NCI-H69 (cell line): ENCODE measurements around the gene PLCB1.

Source experiments
- DNase-seq: peaks from one replicate; lab custom pipeline; 2025; lab: John Stamatoyannopoulos, UW

Gene PLCB1

DNA sequence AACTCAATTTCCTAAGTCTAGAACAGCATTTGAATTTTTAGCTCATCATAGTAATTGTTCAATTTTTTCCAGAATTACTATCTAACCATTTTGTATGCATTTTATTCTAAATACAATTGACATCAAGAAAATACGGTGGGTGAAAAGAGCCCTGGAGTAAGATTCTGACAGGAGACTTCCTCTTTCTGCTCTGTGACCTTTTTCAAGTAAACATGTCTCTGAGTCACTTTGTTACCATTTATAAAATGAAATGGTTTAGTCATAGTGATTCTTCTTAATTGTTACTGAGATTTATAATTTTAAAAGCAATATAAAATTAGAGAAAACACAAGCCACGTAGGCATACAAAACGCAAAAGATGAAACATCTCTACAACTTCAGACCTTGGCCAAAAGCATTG lies 80.2 kb downstream of the PLCB1 start:
- no peak for DNase-seq

DNA sequence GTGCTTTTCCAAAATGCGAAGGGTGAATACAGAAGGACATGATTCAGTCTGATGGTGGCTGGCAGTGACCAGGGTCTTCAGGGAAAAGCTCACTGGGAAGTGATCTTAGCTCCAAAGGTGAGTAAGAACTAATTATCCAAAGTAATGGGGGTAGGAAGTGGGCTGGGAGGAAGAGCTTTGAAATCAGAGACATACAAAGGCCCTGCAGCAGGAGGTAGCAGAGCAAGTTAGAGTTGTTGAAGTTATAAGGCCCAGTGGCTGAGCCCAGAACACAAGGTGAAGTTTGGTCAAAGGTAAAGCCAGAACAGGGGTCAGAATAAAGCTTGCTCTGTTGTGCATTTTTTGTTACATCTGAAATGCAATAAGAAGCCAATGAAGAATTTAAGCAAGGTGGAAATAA lies 81.2 kb downstream of the PLCB1 start:
- DNase-seq: no peak

DNA sequence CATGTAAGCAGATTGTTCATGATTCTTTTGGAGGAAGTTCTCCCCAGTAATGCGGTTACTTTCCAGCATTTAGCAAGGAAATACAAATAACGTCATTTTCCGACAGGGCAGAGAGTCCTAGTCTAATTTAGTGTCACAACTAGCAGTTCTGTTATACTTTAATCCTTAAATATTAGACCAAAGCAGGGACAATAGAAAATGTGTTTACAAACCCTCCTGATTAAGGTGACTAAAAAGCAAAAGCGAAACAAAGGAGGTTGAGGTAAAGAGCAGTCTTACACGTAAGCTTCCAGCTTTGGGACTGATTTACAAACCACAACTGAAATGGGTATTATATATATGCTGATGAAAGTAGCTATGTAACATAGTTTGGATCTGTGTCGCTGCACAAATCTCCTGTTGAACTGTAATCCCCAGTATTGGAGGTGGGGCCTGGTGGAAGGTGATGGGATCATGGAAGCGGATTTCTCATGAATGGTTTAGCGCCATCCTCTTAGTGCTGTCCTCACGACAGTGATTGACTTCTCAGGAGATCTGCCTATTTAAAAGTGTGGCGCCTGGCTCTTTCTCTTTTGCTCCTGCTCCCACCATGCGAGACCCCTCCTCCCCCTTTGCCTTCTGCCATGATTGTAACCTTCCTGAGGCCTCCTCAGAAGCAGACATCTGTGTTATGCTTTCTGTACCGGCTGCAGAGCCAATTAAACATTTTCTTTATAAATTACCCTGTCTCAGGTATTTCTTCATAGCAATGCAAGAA lies 81.9 kb downstream of the PLCB1 start:
- no peak for DNase-seq

DNA sequence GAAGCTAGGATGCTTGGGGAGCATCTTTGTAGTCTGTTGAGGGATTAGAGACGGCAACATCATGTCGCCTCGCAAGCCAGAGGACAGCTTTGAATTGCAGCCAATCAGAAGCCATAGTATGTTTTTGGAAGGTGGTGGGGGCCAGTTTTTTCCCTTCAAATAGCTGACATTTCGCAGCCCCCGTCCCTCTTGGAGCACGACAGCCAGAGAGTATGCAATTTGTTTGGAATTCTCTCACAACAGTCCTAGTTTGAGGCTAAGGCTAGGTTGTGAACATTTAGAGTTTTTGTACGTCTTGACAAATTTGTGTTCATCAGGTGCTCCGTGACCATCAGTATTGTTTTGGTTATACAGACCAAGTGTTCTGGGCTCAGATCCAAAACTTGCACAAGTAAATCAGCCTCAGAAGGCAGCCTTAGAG lies 83.3 kb downstream of the PLCB1 start:
- peak; percentile 23 for DNase-seq

DNA sequence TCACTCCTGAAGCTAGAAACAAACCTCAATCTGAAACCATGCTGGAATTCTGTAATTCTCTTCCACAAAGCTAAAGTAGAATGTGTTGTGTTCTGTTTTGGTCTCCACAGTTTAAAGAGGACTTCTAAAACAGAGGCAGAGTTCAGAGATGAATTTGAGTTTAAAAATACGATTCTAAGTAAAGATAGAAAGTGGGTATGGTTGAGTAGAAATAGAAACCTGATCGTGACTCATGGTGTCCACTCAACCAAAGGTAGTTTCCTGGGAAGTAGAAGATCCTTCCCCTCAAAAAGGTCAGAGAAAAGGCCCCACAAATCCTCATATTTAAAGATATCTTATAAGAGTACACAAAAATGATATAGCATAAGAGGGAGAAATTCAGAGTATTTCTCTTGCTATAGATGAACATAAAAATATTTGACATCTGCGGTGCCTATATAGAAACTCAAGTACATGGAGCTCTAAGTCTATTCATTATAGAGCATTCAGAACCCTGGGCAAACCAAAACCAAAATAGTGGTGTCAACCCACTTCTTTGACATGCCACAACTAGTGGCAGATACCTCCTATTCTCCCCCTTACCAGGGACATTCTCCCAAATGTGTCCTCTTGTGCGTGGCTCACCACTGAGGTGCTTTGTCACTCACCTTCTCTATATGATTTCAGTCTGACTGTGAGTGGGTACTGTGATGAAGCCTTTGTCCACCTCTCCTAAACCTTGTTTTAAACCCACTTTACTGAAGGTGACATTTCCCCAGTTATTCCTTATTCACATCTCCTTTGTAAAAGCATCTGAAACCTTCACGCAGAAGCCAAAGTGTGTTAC lies 84.5 kb downstream of the PLCB1 start:
- DNase-seq: no peak

DNA sequence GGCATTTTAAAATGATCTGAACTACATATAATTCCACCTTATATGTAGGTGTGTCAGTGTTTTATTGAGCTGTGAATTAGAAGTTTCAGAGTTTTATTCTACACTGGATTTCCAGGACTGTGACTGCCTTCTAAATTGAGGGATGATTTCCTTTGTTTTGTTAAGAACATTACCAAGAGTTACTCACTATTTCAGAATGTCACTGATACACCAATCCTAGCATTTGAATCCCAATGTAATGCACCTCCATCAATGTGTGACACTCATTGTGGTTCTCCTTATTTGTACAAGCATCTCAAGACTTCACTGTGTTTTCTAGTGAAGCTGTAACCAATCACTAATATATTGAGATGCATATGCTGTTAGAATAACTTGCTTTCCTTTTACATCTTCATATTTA lies 86.8 kb downstream of the PLCB1 start:
- DNase-seq: no peak

DNA sequence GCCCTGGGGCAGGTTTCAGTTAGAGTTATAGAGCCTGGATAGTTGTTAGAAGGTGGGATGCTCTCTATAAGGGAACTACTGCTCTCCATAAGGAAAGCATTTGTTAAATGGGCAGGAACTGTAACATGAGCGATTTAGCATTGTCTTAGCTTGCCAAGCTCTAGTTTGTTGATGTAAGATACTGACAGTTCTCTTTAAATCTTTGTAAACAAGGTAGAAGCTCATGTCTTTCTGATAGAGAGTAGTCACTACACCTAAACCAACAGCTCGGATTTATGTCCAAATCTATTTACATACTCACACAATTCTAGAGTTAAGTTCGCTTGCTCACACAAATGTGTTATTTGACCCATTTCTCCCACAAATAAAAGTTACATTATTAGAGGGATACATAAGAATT lies 87.3 kb downstream of the PLCB1 start:
- no peak for DNase-seq

DNA sequence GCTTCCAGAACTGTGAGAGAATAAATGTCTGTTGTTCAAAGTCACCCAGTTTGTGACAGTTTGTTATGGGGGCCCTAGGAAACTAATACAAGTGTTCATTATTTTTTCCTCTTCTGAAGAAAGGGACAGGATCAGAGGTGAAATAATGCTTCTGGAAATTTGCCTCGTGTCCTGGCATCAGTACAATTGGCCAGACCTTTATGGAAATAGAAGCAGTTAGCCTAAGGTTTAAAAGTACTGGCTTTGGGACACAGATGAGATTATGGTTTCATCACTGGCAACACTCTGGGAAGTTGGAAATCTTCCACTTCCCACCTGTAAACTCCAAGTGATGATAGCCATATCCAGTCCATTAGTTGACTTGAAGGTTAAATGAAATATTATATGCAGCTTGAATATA lies 88.7 kb downstream of the PLCB1 start:
- no peak for DNase-seq

DNA sequence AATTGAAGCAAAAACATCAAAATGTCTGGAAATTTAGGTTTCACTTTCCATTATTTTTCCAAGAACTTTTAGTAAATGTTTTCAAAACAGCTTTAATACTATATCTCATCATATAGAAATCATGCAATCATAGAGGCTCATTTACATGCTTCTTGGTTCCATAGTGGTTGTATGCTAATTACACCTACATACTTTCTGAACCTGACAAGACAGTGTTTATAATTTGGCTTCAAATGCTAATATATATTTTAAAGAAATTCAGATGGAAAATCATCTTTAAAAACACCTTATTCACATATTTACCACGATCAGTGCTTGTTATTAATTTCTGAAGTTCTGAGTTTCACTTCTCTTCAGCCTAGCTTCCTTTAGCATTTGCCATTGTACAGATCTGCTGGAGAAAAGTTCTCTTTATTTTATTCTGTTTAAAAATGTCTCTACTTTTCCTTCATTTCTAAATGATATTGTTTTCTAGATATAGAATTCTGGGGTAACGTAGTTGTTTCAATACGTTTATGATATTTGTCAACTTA lies 89.9 kb downstream of the PLCB1 start:
- DNase-seq: no peak

DNA sequence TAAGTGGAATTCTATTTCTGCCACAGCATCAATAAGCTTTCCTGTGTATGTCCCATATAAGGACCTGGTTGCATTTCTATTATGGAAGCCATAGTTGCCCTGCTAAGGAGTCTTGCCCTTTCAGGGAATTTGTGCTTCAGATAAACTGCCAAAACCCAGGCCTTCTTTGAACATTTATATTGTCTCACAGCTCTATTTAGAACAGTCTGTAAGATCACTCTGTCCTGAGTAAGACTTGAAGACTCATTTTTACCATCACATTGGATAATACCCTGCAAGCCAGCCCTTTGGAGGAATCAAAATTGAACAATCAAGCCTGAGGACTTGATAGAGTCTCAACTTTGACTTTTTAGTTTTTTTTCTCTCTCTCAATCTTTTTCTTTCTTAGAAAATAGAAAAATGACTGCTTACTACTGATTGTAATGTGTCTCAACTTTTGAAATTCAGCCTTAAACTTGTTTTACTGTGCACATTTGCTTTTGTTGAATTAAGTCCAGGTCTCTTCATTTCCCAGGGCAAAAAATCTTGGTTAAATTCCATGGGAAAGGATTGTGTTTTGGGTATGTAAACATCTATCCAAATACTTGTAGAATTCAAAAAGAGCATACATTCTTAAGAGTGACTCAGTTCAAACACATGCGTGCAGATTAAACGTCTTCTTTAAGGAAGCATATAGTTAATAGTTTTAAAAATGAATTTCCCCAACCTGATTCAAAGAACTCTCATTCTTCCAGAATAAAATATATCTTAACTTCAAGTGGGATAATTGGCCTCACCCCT lies 91.2 kb downstream of the PLCB1 start:
- DNase-seq: peak; percentile 16

DNA sequence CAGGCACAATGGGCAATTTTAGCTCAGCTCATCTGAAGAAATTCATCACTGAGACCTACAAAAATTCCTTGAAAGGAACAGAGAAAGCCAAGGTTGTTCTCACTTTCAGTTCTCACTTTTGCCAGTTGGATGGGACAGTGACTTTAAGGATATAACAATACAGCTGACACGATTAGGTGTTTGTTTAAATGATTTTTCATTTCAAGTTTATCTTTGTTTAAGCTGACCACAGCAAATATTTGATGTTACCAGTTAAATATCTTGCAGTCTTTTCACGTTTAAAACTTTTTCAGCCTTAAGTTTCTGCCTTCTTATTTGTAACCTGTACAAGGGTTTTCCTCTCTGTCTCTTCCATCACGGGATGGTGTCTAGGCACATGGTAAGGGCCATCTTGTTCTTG lies 93.6 kb downstream of the PLCB1 start:
- no peak for DNase-seq

DNA sequence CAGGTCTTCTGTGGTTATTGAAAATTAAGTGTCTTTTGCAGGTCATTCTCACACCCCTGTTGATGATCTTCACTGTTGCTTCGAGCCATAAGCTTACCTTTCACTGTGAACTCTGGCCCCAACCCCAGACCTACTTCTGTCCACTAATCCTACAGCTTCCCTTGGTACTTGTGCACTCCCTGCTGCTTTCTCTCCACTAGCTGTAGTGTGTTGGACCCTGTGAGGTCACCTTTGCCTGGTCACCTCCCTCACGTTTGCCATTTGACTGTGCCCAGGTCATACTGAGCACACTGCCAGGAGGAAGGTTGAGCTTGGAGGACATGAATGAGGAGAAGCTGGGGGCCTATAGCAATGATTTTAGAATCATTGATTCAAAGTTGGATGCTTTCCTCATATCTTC lies 94.0 kb downstream of the PLCB1 start:
- no peak for DNase-seq

DNA sequence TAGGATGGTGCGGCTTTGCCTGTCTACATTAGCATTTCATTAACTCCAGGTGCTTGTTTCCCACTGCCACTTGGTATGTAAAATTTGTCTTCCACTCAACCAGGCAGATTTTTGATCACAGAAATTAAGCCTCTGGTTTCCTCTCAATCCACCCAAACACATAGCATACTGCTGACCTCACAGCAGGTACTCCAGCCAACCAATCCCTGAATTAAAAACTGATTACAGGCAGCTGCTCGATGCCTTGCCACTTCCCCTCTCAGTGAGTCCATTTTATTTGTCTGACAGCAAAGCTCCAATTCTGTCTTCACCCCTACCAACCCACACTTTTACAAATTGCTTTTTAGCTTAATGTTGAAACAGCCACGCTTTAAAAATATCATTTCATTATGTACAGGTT lies 95.2 kb downstream of the PLCB1 start:
- peak; percentile 36 for DNase-seq

DNA sequence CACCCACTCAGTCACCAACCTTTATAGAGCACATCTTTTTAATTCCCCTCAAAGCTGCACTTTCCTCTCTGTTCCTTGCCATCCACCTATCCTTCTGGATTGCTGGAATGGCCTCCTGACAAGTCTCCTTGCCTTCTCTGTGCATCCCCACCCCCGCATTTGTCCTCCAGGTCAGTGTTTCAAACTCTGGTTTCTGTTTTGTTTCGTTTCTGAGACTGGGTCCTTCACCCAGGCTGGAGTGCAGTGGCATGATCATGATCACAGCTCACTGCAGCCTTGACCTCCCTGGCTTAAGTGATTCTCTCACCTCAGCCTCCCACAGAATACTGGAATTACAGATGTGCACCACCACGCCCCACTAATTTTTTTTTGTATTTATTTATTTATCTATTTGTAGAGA lies 96.2 kb downstream of the PLCB1 start:
- DNase-seq: no peak

DNA sequence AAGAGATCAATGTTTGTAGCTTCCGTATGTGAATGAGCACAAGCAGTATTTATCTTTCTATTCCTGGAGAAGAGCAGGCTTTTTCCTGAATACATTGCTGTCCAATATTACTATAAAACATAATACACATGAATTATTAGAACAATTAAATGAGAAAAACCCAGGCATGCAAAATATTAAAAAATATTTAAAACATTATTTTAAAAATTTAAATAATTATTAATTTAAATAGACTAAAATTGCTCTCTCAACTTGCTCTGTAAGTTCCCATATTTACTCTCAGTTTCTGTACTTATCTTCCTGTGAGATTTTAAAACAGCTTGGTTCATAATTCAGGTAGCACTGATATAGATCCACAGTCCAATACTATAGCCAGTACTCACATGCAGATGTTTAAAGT lies 97.0 kb downstream of the PLCB1 start:
- DNase-seq: no peak

DNA sequence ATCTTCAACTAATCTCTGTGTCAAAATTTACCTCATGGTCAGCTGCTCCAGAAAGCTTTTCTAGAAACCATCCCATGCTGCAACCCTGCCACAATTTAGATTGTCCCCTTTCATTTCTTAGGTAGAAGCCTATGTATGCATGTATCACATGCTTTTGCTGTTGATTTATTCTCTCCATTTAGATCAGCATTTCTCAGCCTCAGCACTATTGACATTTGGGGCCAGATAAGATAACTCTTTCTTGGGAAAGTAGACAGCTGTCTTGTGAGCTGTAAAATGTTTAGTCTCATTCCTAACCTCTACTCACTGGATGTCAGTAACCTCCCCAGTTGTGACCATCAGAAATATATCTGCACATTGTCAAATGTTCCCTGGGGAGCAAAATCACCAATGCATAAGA lies 99.0 kb downstream of the PLCB1 start:
- DNase-seq: no peak

DNA sequence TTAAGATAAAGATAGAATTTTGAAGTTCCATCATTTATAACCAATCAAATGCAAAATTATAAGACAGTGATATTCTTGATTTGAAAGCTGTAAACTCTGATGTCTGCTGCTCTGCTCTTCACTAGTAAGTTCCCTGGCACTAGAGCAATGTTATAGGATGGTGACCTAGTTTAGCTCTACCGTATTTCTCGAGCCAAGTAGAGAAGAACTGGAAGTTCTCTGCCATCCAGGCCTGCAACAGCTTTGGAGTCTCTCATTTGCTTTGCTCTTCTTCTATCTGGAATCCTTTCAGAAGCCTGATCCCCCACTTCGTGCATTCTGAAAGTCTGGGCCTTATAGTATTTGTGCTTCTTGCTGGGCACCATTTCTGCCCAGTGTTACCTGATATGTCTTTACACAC lies 100.3 kb downstream of the PLCB1 start:
- DNase-seq: no peak

DNA sequence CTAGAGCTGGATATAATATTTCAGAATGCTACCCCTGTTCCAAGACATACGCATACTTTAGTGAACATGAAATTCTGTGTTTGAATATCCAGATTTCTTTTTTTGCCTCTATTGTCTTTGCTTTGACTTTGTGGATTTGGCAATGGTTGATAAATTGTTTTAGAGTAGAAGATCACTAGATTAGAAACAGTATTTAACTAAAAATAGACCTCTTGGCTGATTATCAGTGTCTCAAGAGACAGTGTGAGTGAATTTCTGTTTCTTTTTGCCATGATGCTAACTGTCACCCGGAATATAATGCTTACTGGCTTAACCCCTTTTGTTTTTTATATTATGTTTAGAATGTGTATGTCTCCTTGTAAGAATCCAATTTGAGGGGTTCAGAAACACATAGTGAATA lies 102.5 kb downstream of the PLCB1 start:
- DNase-seq: no peak

DNA sequence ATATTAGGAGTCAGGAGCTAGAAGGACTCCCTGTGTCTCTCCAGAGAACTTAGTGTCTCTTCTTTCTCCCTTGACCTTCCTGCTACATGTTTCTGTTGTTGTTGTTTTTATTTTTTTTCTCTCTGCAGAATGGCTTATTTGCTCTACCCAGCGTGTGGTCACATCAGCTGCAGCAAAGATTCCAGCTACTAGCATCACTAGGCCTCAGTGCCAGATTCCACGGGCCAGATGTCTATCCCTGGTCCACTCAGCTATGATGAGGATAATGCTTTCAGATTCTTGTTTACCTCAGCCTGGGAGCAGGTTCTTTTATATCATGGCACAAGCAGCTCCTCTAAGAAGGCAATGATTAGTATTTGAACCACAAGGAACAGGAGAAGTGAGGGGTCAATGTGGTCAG lies 110.0 kb downstream of the PLCB1 start:
- peak; percentile 12 for DNase-seq

DNA sequence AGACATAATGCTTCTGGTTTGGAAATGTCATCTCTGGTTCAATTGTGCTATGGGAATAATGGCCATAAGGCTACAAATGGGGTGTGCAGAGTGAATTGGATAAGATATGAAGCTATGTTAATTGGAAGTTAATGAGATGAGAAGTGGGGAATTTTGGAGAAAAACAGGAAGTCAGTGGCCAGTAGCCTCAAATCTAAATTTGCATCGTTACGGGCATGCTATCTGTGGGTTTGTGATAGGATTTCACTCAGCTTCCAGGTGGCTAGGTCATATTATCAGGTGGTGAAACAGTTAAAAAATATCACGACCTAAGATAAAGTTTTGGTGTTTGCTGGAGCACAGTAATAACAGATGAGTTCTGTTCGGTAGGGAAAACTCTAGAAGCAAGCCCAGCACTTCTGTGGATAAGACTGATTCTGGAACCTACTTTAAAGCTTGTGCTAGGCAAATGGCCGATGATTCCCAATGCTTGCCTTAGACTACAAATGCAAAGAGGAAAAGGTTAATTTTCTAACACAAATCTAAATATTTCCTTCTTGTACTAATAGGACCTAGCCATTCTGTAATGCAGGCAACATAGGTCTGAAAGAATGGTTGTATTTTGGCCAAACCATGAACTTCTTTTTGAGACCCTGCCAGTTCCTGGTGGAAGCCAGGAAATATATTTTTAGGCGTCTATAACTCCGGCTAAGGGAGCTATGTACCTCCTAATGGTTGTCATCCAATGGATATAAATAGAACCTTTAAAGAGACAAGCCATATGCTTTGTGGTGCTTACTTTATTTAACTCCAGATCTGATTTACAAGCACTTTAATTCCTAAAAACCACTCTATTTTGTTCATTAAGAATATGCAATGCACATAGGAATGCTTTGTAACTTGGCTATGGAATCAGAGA lies 111.0 kb downstream of the PLCB1 start:
- no peak for DNase-seq

DNA sequence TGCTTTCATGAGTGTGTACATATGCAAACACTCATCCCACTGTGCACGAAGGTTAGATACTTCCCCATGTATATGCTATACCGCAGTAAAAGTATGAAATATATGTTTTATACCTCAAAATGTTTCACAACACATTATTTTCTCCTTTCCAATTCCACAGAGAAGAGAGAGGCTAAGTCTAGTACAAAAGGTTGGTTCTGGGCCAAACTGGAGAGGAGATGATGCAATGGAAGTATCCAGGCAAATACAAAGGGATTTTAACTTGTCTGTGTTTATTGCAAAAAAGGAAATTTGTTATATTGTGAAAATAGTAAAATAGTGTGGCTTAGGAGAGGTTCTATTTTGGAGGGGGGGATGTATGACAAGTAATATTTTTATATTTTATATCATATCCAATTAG lies 112.6 kb downstream of the PLCB1 start:
- DNase-seq: peak; percentile 30

DNA sequence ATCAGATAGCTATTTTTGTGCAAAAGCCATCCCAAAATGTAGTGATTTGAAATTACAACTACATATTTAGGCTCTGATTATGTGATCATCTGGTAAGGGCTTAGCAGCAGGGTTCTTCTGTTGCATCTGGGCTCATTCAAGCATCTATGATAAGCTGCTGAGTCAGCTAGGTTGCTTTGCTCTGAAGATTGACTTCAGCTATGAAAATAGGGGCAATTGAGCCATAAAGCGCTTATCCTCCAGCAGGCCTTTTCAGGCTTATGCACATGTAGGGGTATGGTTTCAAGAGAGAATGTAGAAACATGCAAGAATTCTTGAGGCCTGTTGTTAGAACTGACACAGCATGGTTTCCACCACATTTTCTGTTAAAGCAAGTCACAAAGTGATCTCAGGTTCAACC lies 114.1 kb downstream of the PLCB1 start:
- DNase-seq: peak; percentile 17
